ENCODE data around the gene TMEM129. TPM values are rescaled to one million over a fixed set of nuclear protein-coding genes. Genes with fewer than 3 reads are reported as not detected.
A peak's percentile ranks its signal among the peaks of the same experiment; 100 is the strongest.

Gene TMEM129
- polyA plus RNA-seq, 1 donor from 2014 or later: 42.1 TPM

- no peaks in the 10 kb centered on the region for H4K20me1 ChIP-seq (ENCODE audit: insufficient read depth)
- H3F3A ChIP-seq (ENCODE audit: insufficient read depth, low read length, poor library complexity, severe bottlenecking): no peaks in the 10 kb centered on the region
- no peaks in the 10 kb centered on the region for H3K9me3 ChIP-seq (ENCODE audit: low read length)
- no peaks in the 10 kb centered on the region for H3K27me3 ChIP-seq (ENCODE audit: insufficient read depth, low read depth, low read length)
- H3K4me2 ChIP-seq (ENCODE audit: low read length): no peak overlapping the region
- H3K4me3 ChIP-seq (ENCODE audit: low read length): peak overlapping the region; percentile 97
- H3K79me2 ChIP-seq (replicated peaks; ENCODE audit: insufficient read depth, low read length): peaks cover 25% of the 10 kb centered on the region
- H3K27ac ChIP-seq (ENCODE audit: low read length): peak overlapping the region; percentile 65
- peak overlapping the region; percentile 83 for H3K9ac ChIP-seq (ENCODE audit: low read length)
- TF ChIP-seq RAD21 (conservative IDR thresholded peaks at IDR 0.05): no peak
- TF ChIP-seq REST (IDR thresholded peaks at IDR 0.05; ENCODE audit: borderline replicate concordance): no peak
- no peaks in the 10 kb centered on the region for H3K36me3 ChIP-seq (ENCODE audit: insufficient read depth, low read length)
- no peak overlapping the region for H2AFZ ChIP-seq (ENCODE audit: low read depth, low read length)
- no peaks in the 10 kb centered on the region for H3K9me2 ChIP-seq (ENCODE audit: insufficient read depth, low read length)
These were observed 7.9 kb downstream of the TMEM129 start for GRCh38 chr4:1713003-1713851.

- no peaks in the 10 kb centered on the region for H3K36me3 ChIP-seq (ENCODE audit: insufficient read depth, low read length)
- no peaks in the 10 kb centered on the region for H3K9me2 ChIP-seq (ENCODE audit: insufficient read depth, low read length)
- no peaks in the 10 kb centered on the region for H3F3A ChIP-seq (ENCODE audit: insufficient read depth, low read length, poor library complexity, severe bottlenecking)
- peak within 1 kb of the TSS; percentile 65 for H3K27ac ChIP-seq (ENCODE audit: low read length)
- H3K27me3 ChIP-seq (ENCODE audit: insufficient read depth, low read depth, low read length): no peaks in the 10 kb centered on the region
- H3K79me2 ChIP-seq (replicated peaks; ENCODE audit: insufficient read depth, low read length): peaks cover 32% of the 10 kb centered on the region
- H3K9me3 ChIP-seq (ENCODE audit: low read length): no peaks in the 10 kb centered on the region
- peak within 1 kb of the TSS; percentile 97 for H3K4me3 ChIP-seq (ENCODE audit: low read length)
- peak; percentile 98 for TF ChIP-seq MXI1 (conservative IDR thresholded peaks at IDR 0.05; ENCODE audit: poor library complexity, severe bottlenecking)
- peak; percentile 15 for TF ChIP-seq CTCF (IDR thresholded peaks at IDR 0.05; ENCODE audit: poor library complexity, severe bottlenecking)
- TF ChIP-seq TAF1 (IDR thresholded peaks at IDR 0.05; ENCODE audit: low read depth): no peak
- peak; percentile 72 for TF ChIP-seq EP300 (conservative IDR thresholded peaks at IDR 0.05; ENCODE audit: poor library complexity, severe bottlenecking)
- peak; percentile 83 for TF ChIP-seq POLR2AphosphoS5 (IDR thresholded peaks at IDR 0.05)
- TF ChIP-seq EZH2 (IDR thresholded peaks at IDR 0.05; ENCODE audit: borderline replicate concordance, insufficient read depth, low read length, poor library complexity, severe bottlenecking): no peak
- TF ChIP-seq REST (IDR thresholded peaks at IDR 0.05; ENCODE audit: borderline replicate concordance): peak; percentile 2
- no peak for TF ChIP-seq RAD21 (conservative IDR thresholded peaks at IDR 0.05)
- no peak for TF ChIP-seq SMC3 (conservative IDR thresholded peaks at IDR 0.05; ENCODE audit: poor library complexity)
- peak within 1 kb of the TSS; percentile 94 for H3K4me2 ChIP-seq (ENCODE audit: low read length)
- no peaks in the 10 kb centered on the region for H4K20me1 ChIP-seq (ENCODE audit: insufficient read depth)
- H3K9ac ChIP-seq (ENCODE audit: low read length): peak within 1 kb of the TSS; percentile 83
- peak within 1 kb of the TSS; percentile 60 for H2AFZ ChIP-seq (ENCODE audit: low read depth, low read length)
These were observed 8.7 kb downstream of the TMEM129 start, which contains the start of gene SLBP for GRCh38 chr4:1712216-1713002. Gene SLBP, minus strand, starts transcription at chr4:1712319. Its CDS starts 131 bp downstream, at chr4:1712188.
